Lower leg skin (tissue), 4 donors: ENCODE data around the gene ZNF223. TPM values are rescaled to one million over a fixed set of nuclear protein-coding genes. Genes with fewer than 3 reads are reported as not detected.

ENCODE experiments used
- DNase-seq, 2 donors: peaks; one replicate each; pipeline ENCODE4 v3.0.0-alpha.2; 2019; ENCODE audit warnings: low spot score in 2 of 2
- H3K4me3 ChIP-seq: fragments of 200-600 bp; sonication (generic); 2 replicates; pipeline ENCODE4 v1.5.1; 2017; ENCODE audit warnings: mild to moderate bottlenecking, low read depth; ENCODE audit not compliant: poor library complexity, severe bottlenecking
- POLR2A ChIP-seq, 2 donors: fragments of 450-650 bp; IDR thresholded peaks; one replicate each; pipeline ENCODE4 v1.6.1; 2016 to 2017; ENCODE audit warnings: antibody characterized with exemption in 2 of 2, mild to moderate bottlenecking in 1 of 2, moderate library complexity in 1 of 2
- WGBS, 2 donors: methylation state at CpG; one replicate each; pipeline ENCODE4 v1.1.5; 2018; 5-methylcytosine and 5-hydroxymethylcytosine counted together
- intact Hi-C: fragments of 100-400 bp; cut with DNase I; formaldehyde crosslinking; loops from one replicate; pipeline ENCODE4 v1.15.0; 2023; ENCODE audit warnings: low total_unique reads
- total RNA-seq, 4 donors: library from RNA; depleted of rRNA; stranded (reverse); fragments of >200 nt; gene quantifications; one replicate each; pipeline ENCODE4 v1.1.0, GENCODE V29; 2016
- TF ChIP-seq, protein P1 (sequence below), 3 donors: fragments of 450-650 bp; IDR thresholded peaks; one replicate each; pipeline ENCODE4 v1.5.1; 2016; ENCODE audit warnings: antibody characterized with exemption in 3 of 3, mild to moderate bottlenecking in 3 of 3, moderate library complexity in 2 of 3

The ZNF223 gene
- 1 to 10 TPM; 4.8 to 9.7 (median 6.7) TPM for total RNA-seq

DNA sequence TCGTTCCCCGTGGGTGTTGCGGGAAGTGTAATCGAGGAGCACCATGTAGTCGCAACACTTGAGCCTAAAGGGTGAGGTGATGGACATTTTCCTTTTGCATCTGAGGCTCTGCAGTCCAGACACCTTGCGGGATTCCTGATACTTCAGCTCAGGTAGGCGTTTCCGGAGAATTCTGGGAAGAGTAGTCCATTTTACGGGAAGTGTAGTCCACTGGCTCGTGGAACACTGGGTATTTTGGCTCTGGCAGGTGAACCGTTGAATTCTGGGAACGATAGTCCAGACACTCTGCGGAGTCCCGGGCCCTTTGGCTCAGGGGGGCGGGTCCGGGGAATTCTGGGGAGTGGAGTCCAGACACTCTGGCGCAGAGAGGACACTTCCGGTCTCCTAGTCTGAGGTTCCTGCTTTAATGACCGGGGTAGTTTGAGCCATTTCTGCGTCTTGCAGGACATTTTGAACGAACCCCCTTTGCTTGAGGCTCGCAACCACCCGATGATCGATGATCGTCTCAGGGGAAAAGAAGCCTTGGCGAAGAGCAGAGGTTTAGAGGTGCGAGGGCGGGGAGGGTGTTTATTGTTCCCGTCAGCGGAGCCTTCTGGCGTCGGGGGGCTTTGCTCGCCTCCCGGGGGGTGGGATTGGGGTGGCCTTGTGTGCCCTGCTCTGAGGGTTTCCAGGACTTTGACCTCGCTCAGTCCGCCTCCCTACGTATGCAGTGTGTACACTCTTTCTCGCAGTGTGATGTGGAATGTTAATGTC is at the start of gene ZNF223:
ZNF223 (plus strand) TSS at position 387 of the 753 bp plus-strand sequence. CDS start 3,141 bp downstream, outside the sequence.
- H3K4me3 ChIP-seq = peak within 1 kb of the TSS; percentile 43
- peak; percentile 96 to 98 for DNase-seq
- TF ChIP-seq, protein P1, sequence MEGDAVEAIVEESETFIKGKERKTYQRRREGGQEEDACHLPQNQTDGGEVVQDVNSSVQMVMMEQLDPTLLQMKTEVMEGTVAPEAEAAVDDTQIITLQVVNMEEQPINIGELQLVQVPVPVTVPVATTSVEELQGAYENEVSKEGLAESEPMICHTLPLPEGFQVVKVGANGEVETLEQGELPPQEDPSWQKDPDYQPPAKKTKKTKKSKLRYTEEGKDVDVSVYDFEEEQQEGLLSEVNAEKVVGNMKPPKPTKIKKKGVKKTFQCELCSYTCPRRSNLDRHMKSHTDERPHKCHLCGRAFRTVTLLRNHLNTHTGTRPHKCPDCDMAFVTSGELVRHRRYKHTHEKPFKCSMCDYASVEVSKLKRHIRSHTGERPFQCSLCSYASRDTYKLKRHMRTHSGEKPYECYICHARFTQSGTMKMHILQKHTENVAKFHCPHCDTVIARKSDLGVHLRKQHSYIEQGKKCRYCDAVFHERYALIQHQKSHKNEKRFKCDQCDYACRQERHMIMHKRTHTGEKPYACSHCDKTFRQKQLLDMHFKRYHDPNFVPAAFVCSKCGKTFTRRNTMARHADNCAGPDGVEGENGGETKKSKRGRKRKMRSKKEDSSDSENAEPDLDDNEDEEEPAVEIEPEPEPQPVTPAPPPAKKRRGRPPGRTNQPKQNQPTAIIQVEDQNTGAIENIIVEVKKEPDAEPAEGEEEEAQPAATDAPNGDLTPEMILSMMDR (IDR thresholded peaks at IDR 0.05) = no peak
- no peak for TF ChIP-seq POLR2A (IDR thresholded peaks at IDR 0.05)
- intact Hi-C loops = no loop called here
- 0 to 1% methylated on average over 31 to 38 of the region's 38 CpGs for WGBS, 2 donors

DNA sequence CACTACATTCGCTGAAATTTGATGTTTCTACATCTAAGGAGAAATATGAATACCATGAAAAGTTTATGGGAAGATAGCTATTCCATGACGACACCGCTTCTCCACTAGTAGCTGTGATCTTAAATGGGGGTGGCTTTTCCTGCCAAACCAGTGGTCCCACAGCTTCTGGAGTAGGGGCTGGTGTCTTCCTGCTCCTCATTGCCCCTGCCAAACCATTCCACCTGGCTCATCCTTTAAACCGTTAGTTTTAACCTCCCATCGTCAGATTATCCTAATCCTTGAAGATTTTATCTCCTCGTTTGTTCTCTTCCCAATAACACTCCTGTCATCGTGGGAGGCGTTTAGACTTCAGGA is 49.6 kb upstream of the ZNF223 start:
- H3K4me3 ChIP-seq = peak overlapping the region; percentile 64
- DNase-seq = no peak
- intact Hi-C loops = no loop called here
- no peak for TF ChIP-seq POLR2A (IDR thresholded peaks at IDR 0.05)
- TF ChIP-seq, protein P1 (IDR thresholded peaks at IDR 0.05) = no peak
- 6 to 12% methylated on average over 8 of the region's 8 CpGs for WGBS, 2 donors

DNA sequence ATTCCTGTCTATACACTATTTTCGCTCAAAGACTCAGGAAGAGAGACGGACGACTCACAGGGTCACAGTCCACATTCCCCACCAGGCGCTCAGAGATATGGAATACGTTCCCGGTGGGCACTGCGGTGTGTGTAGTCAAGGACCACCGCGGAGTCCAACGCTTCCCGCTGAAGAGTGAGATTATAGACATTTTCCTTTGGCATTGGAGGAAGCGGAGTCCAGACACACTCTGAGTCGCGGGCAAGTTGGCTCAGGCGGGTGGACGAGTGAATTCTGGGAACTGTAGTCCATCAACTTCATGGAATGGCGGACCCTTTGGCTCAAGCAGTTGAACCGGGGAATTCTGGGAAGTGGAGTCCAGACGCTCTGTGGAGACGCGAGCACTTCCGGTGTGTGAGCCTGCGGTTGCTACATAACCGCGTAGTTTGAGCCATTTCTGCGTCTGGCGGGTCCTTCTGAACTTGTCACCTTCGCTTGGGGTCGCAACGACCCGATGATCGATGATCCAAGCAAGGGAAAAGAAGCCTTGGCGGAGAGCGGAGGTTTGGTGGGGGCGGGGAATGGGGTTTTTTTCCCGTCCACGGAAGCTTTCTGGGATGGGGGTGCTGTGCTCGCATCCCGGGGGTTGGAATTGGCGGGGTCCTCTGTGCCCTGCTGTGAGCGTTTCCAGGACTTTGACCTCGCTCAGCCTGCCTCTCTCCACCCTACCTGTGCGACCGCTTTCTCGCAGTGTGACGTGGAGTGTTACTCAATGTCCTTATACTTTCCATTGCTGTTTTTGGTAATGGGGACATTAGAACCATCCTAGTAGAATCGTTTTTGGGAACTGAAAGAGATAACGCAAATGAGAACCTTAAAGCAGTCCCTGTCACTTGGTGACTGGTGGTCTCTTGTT is 49.0 kb upstream of the ZNF223 start, which contains the start of gene ZNF230:
ZNF230 (plus strand) TSS at position 392 of the 895 bp plus-strand sequence. CDS start 4,122 bp downstream, outside the sequence.
- peak; percentile 94 to 98 for DNase-seq
- peak within 1 kb of the TSS; percentile 64 for H3K4me3 ChIP-seq
- no peak for TF ChIP-seq POLR2A (IDR thresholded peaks at IDR 0.05)
- TF ChIP-seq, protein P1 (IDR thresholded peaks at IDR 0.05) = no peak
- intact Hi-C loops = no loop called here
- 0 to 1% methylated on average over 46 to 48 of the region's 48 CpGs for WGBS, 2 donors

GRCh38 chr19:44003461-44004009 is 48.3 kb upstream of the ZNF223 start:
- peak overlapping the region; percentile 64 for H3K4me3 ChIP-seq
- DNase-seq = peak in 1 of 2 donors; percentile 82
- intact Hi-C loops = no loop called here
- 2% methylated on average over 15 of the region's 15 CpGs for WGBS, 2 donors
- no peak for TF ChIP-seq POLR2A (IDR thresholded peaks at IDR 0.05)
- TF ChIP-seq, protein P1 (IDR thresholded peaks at IDR 0.05) = no peak

DNA sequence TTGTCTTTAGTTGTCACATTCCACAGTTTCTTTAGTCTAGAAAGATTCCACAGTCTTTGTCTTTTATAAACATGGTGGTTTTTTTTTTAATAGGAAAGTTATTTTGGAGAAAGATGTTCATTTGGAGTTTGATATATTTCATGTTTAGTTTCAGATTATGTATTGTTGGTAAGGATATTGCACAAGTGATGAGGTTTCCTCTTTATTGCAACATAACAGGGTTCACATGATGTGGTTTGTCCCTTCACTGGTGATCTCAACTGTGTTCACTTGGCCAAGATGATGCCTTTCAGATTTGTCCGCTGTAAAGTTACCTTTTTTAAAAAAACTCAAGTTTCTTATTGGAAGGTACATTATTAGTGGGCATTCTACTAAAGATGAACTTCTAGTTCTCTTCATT is 45.9 kb upstream of the ZNF223 start:
- 92 to 94% methylated on average over 1 of the region's 1 CpG for WGBS, 2 donors
- H3K4me3 ChIP-seq = no peak overlapping the region
- no peak for DNase-seq
- TF ChIP-seq, protein P1 (IDR thresholded peaks at IDR 0.05) = no peak
- no peak for TF ChIP-seq POLR2A (IDR thresholded peaks at IDR 0.05)
- intact Hi-C loops = no loop called here
